ENCODE results near the gene ZNF470. TPM values are rescaled to one million over a fixed set of nuclear protein-coding genes. Genes with fewer than 3 reads are reported as not detected.

Gene ZNF470
- total RNA-seq, 2 experiments from 2014 or later = 0.56 to 0.85 TPM

DNA sequence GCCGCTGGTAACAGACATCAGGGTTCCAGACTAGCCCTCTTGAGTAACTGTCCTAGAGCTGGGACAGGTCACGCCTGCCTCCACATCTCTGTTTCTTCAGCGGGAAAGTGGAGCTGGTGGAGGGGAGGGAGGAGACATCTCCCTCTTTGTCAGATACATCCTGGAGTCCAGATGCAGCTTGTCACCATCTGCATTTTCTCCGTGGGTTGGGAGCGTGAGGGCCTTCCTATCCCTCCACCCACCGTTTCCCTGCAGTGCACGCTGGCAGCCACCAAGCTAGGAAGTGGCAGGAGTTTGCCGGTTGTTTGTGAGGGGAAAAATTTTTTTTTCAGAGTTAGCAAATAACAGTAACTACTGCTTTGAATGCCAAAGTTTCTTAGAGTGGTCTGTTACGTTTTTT lies 55.7 kb downstream of the ZNF470 start:
- Mint-ChIP-seq H3K4me3 (no peak overlapping the region), H3K27ac (no peak overlapping the region), H3K4me1 (ENCODE audit: low read depth) (no peaks in the 10 kb centered on the region), H3K36me3 (ENCODE audit: low read depth) (peaks cover 82% of the 10 kb centered on the region), H3K9me3 (peaks cover 21% of the 10 kb centered on the region), H3K27me3 (no peaks in the 10 kb centered on the region)
- TF ChIP-seq, protein P1, sequence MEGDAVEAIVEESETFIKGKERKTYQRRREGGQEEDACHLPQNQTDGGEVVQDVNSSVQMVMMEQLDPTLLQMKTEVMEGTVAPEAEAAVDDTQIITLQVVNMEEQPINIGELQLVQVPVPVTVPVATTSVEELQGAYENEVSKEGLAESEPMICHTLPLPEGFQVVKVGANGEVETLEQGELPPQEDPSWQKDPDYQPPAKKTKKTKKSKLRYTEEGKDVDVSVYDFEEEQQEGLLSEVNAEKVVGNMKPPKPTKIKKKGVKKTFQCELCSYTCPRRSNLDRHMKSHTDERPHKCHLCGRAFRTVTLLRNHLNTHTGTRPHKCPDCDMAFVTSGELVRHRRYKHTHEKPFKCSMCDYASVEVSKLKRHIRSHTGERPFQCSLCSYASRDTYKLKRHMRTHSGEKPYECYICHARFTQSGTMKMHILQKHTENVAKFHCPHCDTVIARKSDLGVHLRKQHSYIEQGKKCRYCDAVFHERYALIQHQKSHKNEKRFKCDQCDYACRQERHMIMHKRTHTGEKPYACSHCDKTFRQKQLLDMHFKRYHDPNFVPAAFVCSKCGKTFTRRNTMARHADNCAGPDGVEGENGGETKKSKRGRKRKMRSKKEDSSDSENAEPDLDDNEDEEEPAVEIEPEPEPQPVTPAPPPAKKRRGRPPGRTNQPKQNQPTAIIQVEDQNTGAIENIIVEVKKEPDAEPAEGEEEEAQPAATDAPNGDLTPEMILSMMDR (IDR thresholded peaks at IDR 0.05) = no peak
- POLR2A ChIA-PET = no interaction called here
- H3K27me3 ChIP-seq (ENCODE audit: control insufficient read depth in 1 of 2, insufficient read depth in 2 of 2, low read length in 2 of 2) = no peaks in the 10 kb centered on the region
- H3K27ac ChIP-seq (ENCODE audit: low read depth in 1 of 2, low read length in 2 of 2) = no peak overlapping the region
- no peak for ATAC-seq (ENCODE audit: poor library complexity)
- DNase-seq = no peak
- intact Hi-C loops (cut with DNase I, micrococcal nuclease) = no loop called here
- no peak overlapping the region for H3K4me3 ChIP-seq (ENCODE audit: low read length)
- H3K36me3 ChIP-seq (ENCODE audit: insufficient read depth, low read length) = peaks cover 27% of the 10 kb centered on the region
- peaks cover 87 to 92% of the 10 kb centered on the region in 2 experiments for H3K9me3 ChIP-seq (ENCODE audit: control insufficient read depth in 1 of 2, insufficient read depth in 1 of 2, low read length in 2 of 2)
- CTCF ChIA-PET = no interaction called here
- H3K4me1 ChIP-seq (ENCODE audit: insufficient read depth, low read length) = no peaks in the 10 kb centered on the region

DNA sequence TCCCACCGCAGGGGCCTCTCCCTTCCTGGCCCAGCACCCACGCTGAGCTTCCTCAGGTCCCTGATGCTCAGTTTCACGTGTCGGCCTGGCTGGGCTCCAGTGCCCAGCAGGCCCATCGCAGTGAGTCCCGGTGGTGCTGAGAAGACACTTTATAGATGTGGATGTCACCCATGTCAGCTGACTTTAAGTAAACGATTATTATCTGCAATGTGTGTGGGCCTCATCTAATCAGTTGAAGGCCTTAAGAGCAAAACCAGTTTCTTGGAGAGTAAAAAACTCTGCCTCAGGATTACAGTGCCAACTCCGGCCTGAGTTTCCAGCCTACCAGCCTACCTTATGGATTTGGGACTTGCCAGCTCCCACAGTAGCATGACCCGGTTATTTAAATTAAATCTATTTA lies 58.4 kb downstream of the ZNF470 start:
- no peaks in the 10 kb centered on the region for H3K27me3 Mint-ChIP-seq
- H3K4me3 ChIP-seq (ENCODE audit: low read length) = no peak overlapping the region
- ATAC-seq (ENCODE audit: poor library complexity) (no peak), DNase-seq (no peak)
- ChIA-PET CTCF (no interaction called here), POLR2A (no interaction called here)
- H3K4me1 ChIP-seq (ENCODE audit: insufficient read depth, low read length) = no peaks in the 10 kb centered on the region
- no peak overlapping the region for H3K27ac Mint-ChIP-seq
- intact Hi-C loops (cut with DNase I, micrococcal nuclease) = no loop called here
- H3K4me3 Mint-ChIP-seq = no peak overlapping the region
- no peaks in the 10 kb centered on the region for H3K4me1 Mint-ChIP-seq (ENCODE audit: low read depth)
- peaks cover 72% of the 10 kb centered on the region for H3K36me3 Mint-ChIP-seq (ENCODE audit: low read depth)
- no peak overlapping the region for H3K27ac ChIP-seq (ENCODE audit: low read depth in 1 of 2, low read length in 2 of 2)
- H3K9me3 Mint-ChIP-seq = peaks cover 19% of the 10 kb centered on the region
- peaks cover 87 to 91% of the 10 kb centered on the region in 2 experiments for H3K9me3 ChIP-seq (ENCODE audit: control insufficient read depth in 1 of 2, insufficient read depth in 1 of 2, low read length in 2 of 2)
- H3K36me3 ChIP-seq (ENCODE audit: insufficient read depth, low read length) = peaks cover 22% of the 10 kb centered on the region
- no peaks in the 10 kb centered on the region for H3K27me3 ChIP-seq (ENCODE audit: control insufficient read depth in 1 of 2, insufficient read depth in 2 of 2, low read length in 2 of 2)
- TF ChIP-seq, protein P1 (IDR thresholded peaks at IDR 0.05) = no peak

DNA sequence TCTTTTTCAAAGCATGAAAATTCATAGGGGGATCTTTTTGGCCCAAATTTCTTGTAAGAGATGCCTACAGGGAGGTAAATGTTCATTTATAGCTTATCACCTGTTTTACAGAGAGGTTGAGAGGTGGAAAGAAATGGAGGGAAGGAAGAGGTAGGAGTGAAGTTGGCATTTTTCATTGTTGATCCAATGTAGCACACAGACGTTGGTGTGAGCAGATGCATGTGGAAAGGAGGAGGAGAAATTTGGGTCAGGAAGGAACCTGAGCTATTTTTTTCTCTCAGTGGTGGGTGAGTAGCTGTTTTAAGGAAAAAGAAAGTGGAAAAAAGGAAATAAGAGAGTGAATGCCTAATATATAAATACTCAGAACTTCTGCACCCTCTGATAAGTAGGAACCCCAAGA lies 65.8 kb downstream of the ZNF470 start:
- Histone ChIP-seq H3K36me3 (ENCODE audit: insufficient read depth, low read length) (no peaks in the 10 kb centered on the region), H3K27ac (ENCODE audit: low read depth in 1 of 2, low read length in 2 of 2) (no peak overlapping the region), H3K4me1 (ENCODE audit: insufficient read depth, low read length) (no peaks in the 10 kb centered on the region), H3K4me3 (ENCODE audit: low read length) (no peak overlapping the region), H3K9me3 (ENCODE audit: control insufficient read depth in 1 of 2, insufficient read depth in 1 of 2, low read length in 2 of 2) (peaks cover 61 to 81% of the 10 kb centered on the region in 2 experiments), H3K27me3 (ENCODE audit: control insufficient read depth in 1 of 2, insufficient read depth in 2 of 2, low read length in 2 of 2) (no peaks in the 10 kb centered on the region)
- H3K36me3 Mint-ChIP-seq (ENCODE audit: low read depth) = peaks cover 46% of the 10 kb centered on the region
- no peak overlapping the region for H3K4me3 Mint-ChIP-seq
- no peak for DNase-seq
- H3K27me3 Mint-ChIP-seq = no peaks in the 10 kb centered on the region
- no peak for ATAC-seq (ENCODE audit: poor library complexity)
- peaks cover 25% of the 10 kb centered on the region for H3K9me3 Mint-ChIP-seq
- H3K4me1 Mint-ChIP-seq (ENCODE audit: low read depth) = no peaks in the 10 kb centered on the region
- intact Hi-C loops (cut with DNase I, micrococcal nuclease) = no loop called here
- no peak overlapping the region for H3K27ac Mint-ChIP-seq
- CTCF ChIA-PET = no interaction called here
- TF ChIP-seq, protein P1 (IDR thresholded peaks at IDR 0.05) = no peak
- POLR2A ChIA-PET = no interaction called here
